B cell (primary cell): ENCODE results near the gene DENND10. TPM values are rescaled to one million over a fixed set of nuclear protein-coding genes. Genes with fewer than 3 reads are reported as not detected.
A peak's percentile ranks its signal among the peaks of the same experiment; 100 is the strongest.

Experiments used
- ATAC-seq: fragments of 200-7000 bp; cut with Tn5 transposase; one replicate; pipeline ENCODE4 v1.10.0; 2021; ENCODE audit warnings: low read depth, mild to moderate bottlenecking, moderate number of reproducible peaks, moderate library complexity
- CTCF ChIA-PET: fragments of 350-600 bp; sonication (Branson Sonifier 250); formaldehyde crosslinking; loops from one replicate; lab custom pipeline; 2021; ENCODE audit warnings: antibody characterized with exemption, inconsistent platforms; lab: Charles Lee
- POLR2A ChIA-PET: fragments of 350-600 bp; sonication (Branson Sonifier 250); formaldehyde crosslinking; loops from one replicate; lab custom pipeline; 2021; ENCODE audit warnings: antibody characterized with exemption; lab: Charles Lee
- DNase-seq: peaks from one replicate; pipeline ENCODE4 v3.0.0; 2013
- H2AFZ ChIP-seq: 2 replicates; pipeline ENCODE4 v1.6.1; 2012; ENCODE audit warnings: mild to moderate bottlenecking, low read depth, low read length; ENCODE audit not compliant: insufficient read depth, poor library complexity, severe bottlenecking
- H3K27ac ChIP-seq, 2 donors: 1 replicate in 1 of 2; 2 replicates in 1 of 2; pipeline ENCODE4 v1.5.1; 2012 to 2013; ENCODE audit warnings: low read length in 2 of 2, mild to moderate bottlenecking in 2 of 2, moderate library complexity in 1 of 2
- H3K27me3 ChIP-seq, 4 experiments: fragments of 200-600 bp in 1 of 4; sonication (generic) in 1 of 4; replicated peaks in 1 of 4; 1 replicate in 2 of 4; 2 replicates in 2 of 4; pipeline versions ENCODE4 v1.6.1 to v1.7.0; 2013 to 2016; ENCODE audit warnings: low read length in 3 of 4, mild to moderate bottlenecking in 2 of 4, mixed read lengths in 1 of 4, moderate library complexity in 1 of 4; ENCODE audit not compliant: insufficient read depth in 4 of 4, control insufficient read depth in 3 of 4; ENCODE audit errors: control extremely low read depth in 1 of 4
- H3K36me3 ChIP-seq, 2 experiments: replicated peaks in 1 of 2; 1 replicate in 1 of 2; 2 replicates in 1 of 2; pipeline versions ENCODE4 v1.6.1 to v1.7.1; 2013; ENCODE audit warnings: low read length in 1 of 2; ENCODE audit not compliant: insufficient read depth in 2 of 2, control insufficient read depth in 1 of 2; ENCODE audit errors: control extremely low read depth in 1 of 2, extremely low read depth in 1 of 2
- H3K4me1 ChIP-seq, 2 donors: fragments of 200-600 bp in 1 of 2; sonication (generic) in 1 of 2; 1 replicate in 1 of 2; 2 replicates in 1 of 2; pipeline versions ENCODE4 v1.5.1 to v1.6.1; 2013 to 2017; ENCODE audit warnings: low read length in 2 of 2; ENCODE audit not compliant: control insufficient read depth in 2 of 2, insufficient read depth in 2 of 2
- H3K4me2 ChIP-seq: replicated peaks from 2 replicates; pipeline ENCODE3; 2012; ENCODE audit warnings: mild to moderate bottlenecking, low read depth, low read length; ENCODE audit not compliant: poor library complexity, severe bottlenecking
- H3K4me3 ChIP-seq, 5 experiments: fragments of 200-600 bp in 1 of 5; sonication (generic) in 1 of 5; 1 replicate in 3 of 5; 2 replicates in 2 of 5; pipeline versions ENCODE4 v1.5.1 to v1.7.0; 2011 to 2016; ENCODE audit warnings: low read length in 4 of 5, mild to moderate bottlenecking in 4 of 5, low read depth in 2 of 5, control low read depth in 1 of 5, moderate library complexity in 1 of 5; ENCODE audit not compliant: insufficient read depth in 1 of 5; ENCODE audit errors: control extremely low read depth in 1 of 5, extremely low read depth in 1 of 5
- H3K79me2 ChIP-seq: fragments of 200-600 bp; sonication (generic); one replicate; pipeline ENCODE4 v1.6.0; 2016; ENCODE audit warnings: low read length; ENCODE audit not compliant: control insufficient read depth, insufficient read depth
- H3K9ac ChIP-seq: fragments of 200-600 bp; sonication (generic); 2 replicates; pipeline ENCODE4 v1.6.1; 2017; ENCODE audit warnings: mild to moderate bottlenecking, low read length, moderate library complexity
- H3K9me3 ChIP-seq, 3 donors: one replicate each; pipeline versions ENCODE4 v1.6.1 to v1.7.1; 2013; ENCODE audit warnings: low read length in 2 of 3; ENCODE audit not compliant: control insufficient read depth in 2 of 3, insufficient read depth in 1 of 3; ENCODE audit errors: control extremely low read depth in 1 of 3
- H4K20me1 ChIP-seq: 2 replicates; pipeline ENCODE4 v1.6.0; 2012; ENCODE audit warnings: mild to moderate bottlenecking, low read length; ENCODE audit not compliant: insufficient read depth, control insufficient read depth, poor library complexity, severe bottlenecking
- H3K27ac Mint-ChIP-seq: one replicate; pipeline ENCODE4 v1.8.0; 2021; ENCODE audit warnings: mixed read lengths
- H3K27me3 Mint-ChIP-seq: one replicate; pipeline ENCODE4 v1.8.0; 2021; ENCODE audit warnings: mixed read lengths
- H3K4me1 Mint-ChIP-seq: one replicate; pipeline ENCODE4 v1.8.0; 2021; ENCODE audit warnings: mixed read lengths
- H3K4me3 Mint-ChIP-seq: one replicate; pipeline ENCODE4 v1.8.0; 2021; ENCODE audit warnings: mixed read lengths
- H3K9me3 Mint-ChIP-seq: one replicate; pipeline ENCODE4 v1.8.0; 2022; ENCODE audit warnings: mixed read lengths; ENCODE audit not compliant: insufficient read depth
- EZH2 ChIP-seq: IDR thresholded peaks from 2 replicates; pipeline ENCODE4 v1.6.1; 2012; ENCODE audit warnings: borderline replicate concordance, low read depth, mild to moderate bottlenecking, moderate library complexity, low read length; ENCODE audit not compliant: insufficient read depth, poor library complexity, severe bottlenecking
- WGBS: methylation state at CpG from one replicate; pipeline ENCODE4 v1.1.5; 2013; ENCODE audit warnings: missing lambda C conversion rate; ENCODE audit not compliant: insufficient coverage; 5-methylcytosine and 5-hydroxymethylcytosine counted together
- intact Hi-C: fragments of 100-400 bp; cut with micrococcal nuclease; formaldehyde crosslinking; loops from one replicate; pipeline ENCODE4 v1.10.0; 2022
- polyA plus RNA-seq: library from polyadenylated mRNA; depleted of rRNA; stranded (reverse); fragments of >200 nt; gene quantifications from 2 replicates; pipeline ENCODE4 v1.2.3, GENCODE V29; 2012
- total RNA-seq, 2 donors: library from RNA; stranded (reverse); fragments of 120-200 nt in 1 of 2; gene quantifications; 1 replicate in 1 of 2; 2 replicates in 1 of 2; pipeline versions ENCODE4 v1.2.3 to v1.2.4, GENCODE V29; 2013 to 2022
- TF ChIP-seq, protein P1 (sequence below): fragments of 200-600 bp; IDR thresholded peaks from one replicate; pipeline ENCODE4 v1.8.0; 2022; ENCODE audit warnings: antibody characterized with exemption, mild to moderate bottlenecking

Gene DENND10
- total and polyA plus RNA-seq, 2 donors (not counting 1 experiment from before 2014, with no cell fraction given): 16.6 to 24.4 TPM

DNA sequence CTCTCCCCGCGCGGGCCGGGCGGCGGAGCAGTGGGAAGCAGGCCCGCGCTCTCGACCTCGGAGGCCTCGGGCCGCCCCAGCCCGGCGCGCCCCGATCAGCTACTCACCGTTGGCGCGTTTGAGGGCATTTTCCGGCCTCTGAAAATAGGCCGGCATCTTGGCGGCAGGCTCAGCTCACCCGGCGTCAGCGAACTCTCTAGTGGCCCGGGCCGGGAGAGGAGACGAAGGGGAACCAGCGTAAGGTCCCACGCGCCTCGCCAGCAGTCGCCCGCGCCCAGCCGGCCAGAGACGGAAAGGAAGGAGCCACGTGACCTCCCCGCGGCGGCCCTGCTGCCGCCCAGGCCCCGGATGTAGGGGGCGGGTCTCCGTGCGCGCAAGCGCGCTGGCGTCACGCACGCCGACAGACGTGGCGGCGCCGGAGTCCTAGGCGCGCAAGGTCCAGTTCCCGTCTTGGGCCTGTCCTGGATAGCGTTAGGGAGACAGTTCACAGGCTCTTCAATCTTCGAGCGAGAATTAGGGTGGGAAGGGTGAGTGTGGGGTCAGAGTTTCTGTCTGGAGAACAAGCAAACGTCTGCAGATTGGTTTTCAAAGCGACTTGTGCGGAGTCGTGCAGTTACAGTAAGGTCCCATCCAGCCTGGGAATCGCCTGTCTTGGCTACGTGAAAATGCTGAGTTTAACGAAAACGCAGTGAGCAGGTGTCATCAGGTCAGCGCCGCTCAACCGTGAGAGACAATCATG lies 23.2 kb upstream of the DENND10 start, which contains the start of gene EIF3A:
EIF3A (minus strand) TSS at position 297 of the 739 bp plus-strand sequence; CDS start at position 156, 141 bp downstream.
- WGBS: under 1% methylated on average over 74 of the region's 74 CpGs

More for the DNA sequence above, 23.2 kb upstream of the DENND10 start, which contains the start of gene EIF3A:
- Histone ChIP-seq H4K20me1 (peaks cover 47% of the 10 kb centered on the region), H3K27ac (peak within 1 kb of the TSS; percentile 92 to 97), H3K9me3 (peaks cover 0 to 4% (median 0%) of the 10 kb centered on the region in 3 donors), H3K9ac (peak within 1 kb of the TSS; percentile 96), H3K27me3 (no peaks in the 10 kb centered on the region), H3K4me2 (peak within 1 kb of the TSS; percentile 82), H3K4me3 (peak within 1 kb of the TSS; percentile 69 to 93 (median 86)), H2AFZ (peak within 1 kb of the TSS; percentile 84), H3K36me3 (peaks cover 0 to 2% of the 10 kb centered on the region in 2 experiments), H3K4me1 (peaks cover 36 to 52% of the 10 kb centered on the region in 2 donors), H3K79me2 (peaks cover 52% of the 10 kb centered on the region)
- peak within 1 kb of the TSS; percentile 96 for H3K27ac Mint-ChIP-seq
- H3K4me3 Mint-ChIP-seq: peak within 1 kb of the TSS; percentile 96
- DNase-seq: peak; percentile 95
- CTCF ChIA-PET: no interaction called here
- ATAC-seq: peak; percentile 81
- no peaks in the 10 kb centered on the region for H3K27me3 Mint-ChIP-seq
- no peak for TF ChIP-seq EZH2
- TF ChIP-seq, protein P1, sequence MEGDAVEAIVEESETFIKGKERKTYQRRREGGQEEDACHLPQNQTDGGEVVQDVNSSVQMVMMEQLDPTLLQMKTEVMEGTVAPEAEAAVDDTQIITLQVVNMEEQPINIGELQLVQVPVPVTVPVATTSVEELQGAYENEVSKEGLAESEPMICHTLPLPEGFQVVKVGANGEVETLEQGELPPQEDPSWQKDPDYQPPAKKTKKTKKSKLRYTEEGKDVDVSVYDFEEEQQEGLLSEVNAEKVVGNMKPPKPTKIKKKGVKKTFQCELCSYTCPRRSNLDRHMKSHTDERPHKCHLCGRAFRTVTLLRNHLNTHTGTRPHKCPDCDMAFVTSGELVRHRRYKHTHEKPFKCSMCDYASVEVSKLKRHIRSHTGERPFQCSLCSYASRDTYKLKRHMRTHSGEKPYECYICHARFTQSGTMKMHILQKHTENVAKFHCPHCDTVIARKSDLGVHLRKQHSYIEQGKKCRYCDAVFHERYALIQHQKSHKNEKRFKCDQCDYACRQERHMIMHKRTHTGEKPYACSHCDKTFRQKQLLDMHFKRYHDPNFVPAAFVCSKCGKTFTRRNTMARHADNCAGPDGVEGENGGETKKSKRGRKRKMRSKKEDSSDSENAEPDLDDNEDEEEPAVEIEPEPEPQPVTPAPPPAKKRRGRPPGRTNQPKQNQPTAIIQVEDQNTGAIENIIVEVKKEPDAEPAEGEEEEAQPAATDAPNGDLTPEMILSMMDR: no peak
- H3K4me1 Mint-ChIP-seq: peaks cover 50% of the 10 kb centered on the region
- intact Hi-C loops: loop anchor here (1.0 to 10.0 kb wide), 8 partner anchors 24 to 517 kb away; partner anchors contain the start of genes CACUL1, DENND10, GRK5 and PRDX3
- H3K9me3 Mint-ChIP-seq: no peaks in the 10 kb centered on the region
- POLR2A ChIA-PET: interaction anchor here (0.7 to 2.3 kb wide), 2 partner anchors 24 to 96 kb away, joined by 4 to 10 read pairs; partner anchors contain the start of gene DENND10
